Left lung (tissue), 10 donors: ENCODE data around the gene SLC47A2. TPM values are rescaled to one million over a fixed set of nuclear protein-coding genes. Genes with fewer than 3 reads are reported as not detected.
A peak's percentile ranks its signal among the peaks of the same experiment; 100 is the strongest.

Source experiments
- ATAC-seq: fragments of 200-7000 bp; cut with Tn5 transposase; one replicate; pipeline ENCODE4 v1.9.1; 2020; ENCODE audit warnings: moderate library complexity
- DNase-seq, 4 donors: peaks; one replicate each; pipeline ENCODE4 v3.0.0-alpha.2; 2013 to 2020
- H3K27ac ChIP-seq, 2 donors: fragments of 200-600 bp; sonication (generic) in 1 of 2; one replicate each; pipeline versions ENCODE4 v1.5.0 to v1.8.0; 2020 to 2021
- H3K27me3 ChIP-seq, 2 donors: fragments of 200-600 bp; sonication (generic) in 1 of 2; one replicate each; pipeline versions ENCODE4 v1.5.0 to v1.8.0; 2020 to 2021
- H3K36me3 ChIP-seq, 2 donors: fragments of 200-600 bp; sonication (generic) in 1 of 2; one replicate each; pipeline versions ENCODE4 v1.5.0 to v1.8.0; 2020 to 2021
- H3K4me1 ChIP-seq, 2 donors: fragments of 200-600 bp; one replicate each; pipeline ENCODE4 v1.8.0; 2021
- H3K4me3 ChIP-seq, 2 donors: fragments of 200-600 bp; sonication (generic) in 1 of 2; one replicate each; pipeline versions ENCODE4 v1.5.0 to v1.8.0; 2020 to 2021; ENCODE audit warnings: mild to moderate bottlenecking in 1 of 2
- H3K9me3 ChIP-seq, 2 donors: fragments of 200-600 bp; sonication (generic) in 1 of 2; one replicate each; pipeline versions ENCODE4 v1.5.0 to v1.8.0; 2020 to 2021
- intact Hi-C, 2 donors: fragments of 100-400 bp; cut with DNase I; formaldehyde crosslinking; loops; one replicate each; pipeline versions ENCODE4 v1.11.2 to v1.14.2; 2022
- polyA plus RNA-seq, 6 donors: library from polyadenylated mRNA; unstranded; fragments of 120-200 nt; gene quantifications; one replicate each; pipeline ENCODE4 v1.2.1, GENCODE V29; 2013; ENCODE audit not compliant: insufficient read length in 6 of 6
- total RNA-seq, 2 donors: library from RNA; stranded (reverse); fragmentation: NEBNext Ultra II Directional; extraction: Animal tissue kit (Norgen Biotek cat#: 25700); gene quantifications; one replicate each; pipeline ENCODE4 v1.2.1, GENCODE V29; 2021
- TF ChIP-seq, protein P1 (sequence below), 2 donors: fragments of 200-600 bp; sonication (generic) in 1 of 2; IDR thresholded peaks; one replicate each; pipeline versions ENCODE4 v1.5.0 to v1.8.0; 2021; ENCODE audit warnings: antibody characterized with exemption in 2 of 2
- donor health status: DM: no; HTN: yes; CAD: no.
- donor health status: DM: no; HTN: no; CAD: no.

Gene SLC47A2
- total and polyA plus RNA-seq, 8 donors = 0.20 to 0.60 (median 0.41) TPM; not detected in 2

DNA sequence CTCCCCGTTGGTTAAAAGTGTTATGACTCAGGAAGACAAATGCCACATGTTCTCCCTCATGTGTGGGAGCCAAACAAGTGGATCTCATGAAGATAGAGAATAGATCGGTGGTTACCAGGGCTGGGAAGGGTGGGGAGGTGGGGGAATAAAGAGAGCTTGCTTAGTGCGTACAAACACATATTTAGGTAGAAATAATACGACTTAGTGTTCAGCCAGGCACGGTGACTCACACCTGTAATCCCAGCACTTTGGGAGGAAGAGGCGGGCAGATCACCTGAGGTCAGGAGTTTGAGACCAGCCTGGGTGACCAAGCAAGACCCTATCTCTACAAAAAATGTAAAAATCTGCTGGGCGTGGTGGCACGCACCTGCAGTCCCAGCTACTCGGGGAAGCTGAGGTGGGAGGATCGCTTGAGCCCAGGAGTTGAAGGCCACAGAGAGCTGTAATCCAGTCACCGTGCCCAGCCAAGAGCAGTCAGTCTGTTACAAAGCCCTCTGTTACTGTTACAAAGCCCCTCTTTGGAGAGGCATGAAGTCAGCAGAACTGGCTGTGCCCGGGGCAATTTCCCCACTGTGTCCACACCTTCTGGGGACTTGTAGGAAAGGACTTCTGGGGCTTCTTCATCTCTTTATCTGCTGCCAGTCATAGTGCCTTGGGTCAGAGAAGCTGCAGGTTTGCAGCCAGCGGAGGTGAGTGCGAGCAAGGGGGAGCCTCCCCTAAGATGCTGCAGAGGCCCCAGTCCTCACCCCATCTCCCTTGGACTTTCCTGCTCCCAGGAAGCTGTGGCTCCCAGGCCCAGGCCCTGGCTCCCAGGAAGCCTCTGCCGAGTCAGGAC lies 36.0 kb upstream of the SLC47A2 start:
- Histone ChIP-seq H3K4me1 (peaks cover 0 to 18% of the 10 kb centered on the region in 2 donors), H3K27me3 (no peaks in the 10 kb centered on the region), H3K27ac (peak overlapping the region in 1 of 2 donors; percentile 57), H3K9me3 (no peaks in the 10 kb centered on the region), H3K36me3 (no peaks in the 10 kb centered on the region), H3K4me3 (no peak overlapping the region)
- DNase-seq (no peak), ATAC-seq (peak; percentile 1)
- intact Hi-C loops = no loop called here
- TF ChIP-seq, protein P1, sequence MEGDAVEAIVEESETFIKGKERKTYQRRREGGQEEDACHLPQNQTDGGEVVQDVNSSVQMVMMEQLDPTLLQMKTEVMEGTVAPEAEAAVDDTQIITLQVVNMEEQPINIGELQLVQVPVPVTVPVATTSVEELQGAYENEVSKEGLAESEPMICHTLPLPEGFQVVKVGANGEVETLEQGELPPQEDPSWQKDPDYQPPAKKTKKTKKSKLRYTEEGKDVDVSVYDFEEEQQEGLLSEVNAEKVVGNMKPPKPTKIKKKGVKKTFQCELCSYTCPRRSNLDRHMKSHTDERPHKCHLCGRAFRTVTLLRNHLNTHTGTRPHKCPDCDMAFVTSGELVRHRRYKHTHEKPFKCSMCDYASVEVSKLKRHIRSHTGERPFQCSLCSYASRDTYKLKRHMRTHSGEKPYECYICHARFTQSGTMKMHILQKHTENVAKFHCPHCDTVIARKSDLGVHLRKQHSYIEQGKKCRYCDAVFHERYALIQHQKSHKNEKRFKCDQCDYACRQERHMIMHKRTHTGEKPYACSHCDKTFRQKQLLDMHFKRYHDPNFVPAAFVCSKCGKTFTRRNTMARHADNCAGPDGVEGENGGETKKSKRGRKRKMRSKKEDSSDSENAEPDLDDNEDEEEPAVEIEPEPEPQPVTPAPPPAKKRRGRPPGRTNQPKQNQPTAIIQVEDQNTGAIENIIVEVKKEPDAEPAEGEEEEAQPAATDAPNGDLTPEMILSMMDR (IDR thresholded peaks at IDR 0.05) = no peak

DNA sequence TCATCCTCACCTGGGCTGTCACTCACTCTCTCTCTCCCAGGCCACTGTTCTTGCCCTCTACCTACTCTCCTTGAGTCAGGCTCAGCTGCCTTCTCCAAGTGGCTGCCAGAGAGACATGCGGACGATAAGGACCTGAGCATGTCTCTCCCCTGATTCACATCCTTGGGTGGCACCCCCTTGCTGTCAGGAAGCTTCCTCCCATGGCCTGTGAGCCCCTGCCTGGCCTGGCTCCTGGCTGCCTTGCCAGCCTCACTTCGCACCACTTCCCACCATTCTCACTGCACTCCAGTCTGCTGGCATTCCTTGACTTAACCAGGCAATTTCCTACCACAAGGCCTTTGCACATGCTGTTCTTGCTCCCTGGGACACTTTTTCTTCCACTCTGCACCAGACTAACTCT lies 34.5 kb upstream of the SLC47A2 start:
- H3K9me3 ChIP-seq = no peaks in the 10 kb centered on the region
- DNase-seq = no peak

DNA sequence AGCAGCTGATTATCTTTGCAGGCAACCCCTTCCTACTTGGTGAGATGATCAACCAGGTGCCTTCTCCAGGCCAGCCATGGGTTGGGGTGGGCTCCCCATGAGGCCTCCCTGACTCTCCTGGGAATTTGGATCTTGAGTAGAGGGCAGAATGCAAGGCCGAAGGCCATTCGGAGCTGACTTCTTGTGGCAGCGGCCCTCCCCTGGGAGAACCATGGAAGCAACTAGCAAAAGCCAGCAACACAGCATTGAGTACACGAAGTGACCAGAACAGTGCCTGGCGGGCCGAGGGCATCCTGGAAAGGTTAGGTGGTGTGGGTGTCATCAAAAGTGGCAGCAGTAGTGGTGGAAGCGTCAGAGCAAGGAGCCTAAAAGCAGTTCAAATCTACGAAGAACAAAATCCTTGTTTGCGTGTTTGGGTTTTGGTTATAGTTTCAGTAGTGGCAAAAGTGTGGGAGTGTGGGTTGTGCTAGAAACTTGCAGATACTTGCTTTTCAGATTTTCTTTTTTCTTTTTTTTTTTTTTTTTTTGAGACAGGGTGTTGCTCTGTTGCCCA lies 33.7 kb upstream of the SLC47A2 start:
- no peak overlapping the region for H3K27ac ChIP-seq
- no peaks in the 10 kb centered on the region for H3K36me3 ChIP-seq
- ATAC-seq (no peak), DNase-seq (peak in 1 of 4 donors; percentile 65)
- TF ChIP-seq, protein P1 (IDR thresholded peaks at IDR 0.05) = no peak
- intact Hi-C loops = no loop called here
- no peaks in the 10 kb centered on the region for H3K9me3 ChIP-seq
- H3K27me3 ChIP-seq = no peaks in the 10 kb centered on the region
- H3K4me3 ChIP-seq = no peak overlapping the region
- peaks cover 0 to 24% of the 10 kb centered on the region in 2 donors for H3K4me1 ChIP-seq

More for the DNA sequence above, 34.5 kb upstream of the SLC47A2 start:
- Histone ChIP-seq H3K36me3 (no peaks in the 10 kb centered on the region), H3K27ac (no peak overlapping the region), H3K4me3 (no peak overlapping the region), H3K4me1 (peaks cover 0 to 18% of the 10 kb centered on the region in 2 donors), H3K27me3 (no peaks in the 10 kb centered on the region)
- intact Hi-C loops = no loop called here
- TF ChIP-seq, protein P1 (IDR thresholded peaks at IDR 0.05) = no peak
- no peak for ATAC-seq

DNA sequence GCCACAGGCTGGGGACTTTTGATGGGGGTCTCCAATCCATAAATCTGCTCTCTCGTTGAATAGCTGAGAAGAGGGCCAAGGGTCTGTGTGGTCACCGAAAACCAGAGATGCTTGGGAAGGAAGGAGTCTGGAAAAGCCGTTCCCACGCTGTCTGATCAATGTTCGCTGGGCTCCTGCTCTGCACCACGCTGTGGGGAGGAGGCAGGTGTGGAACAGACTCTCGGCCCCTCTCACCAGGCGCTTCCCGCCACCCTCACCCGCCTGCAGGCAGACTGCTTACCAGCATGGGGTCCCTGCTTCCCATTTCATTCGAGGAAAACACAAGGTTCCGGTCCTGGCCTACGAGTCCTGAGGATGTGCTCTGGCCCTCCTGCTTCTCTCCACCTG lies 32.4 kb upstream of the SLC47A2 start:
- Histone ChIP-seq H3K9me3 (no peaks in the 10 kb centered on the region), H3K4me1 (peaks cover 0 to 33% of the 10 kb centered on the region in 2 donors), H3K4me3 (no peak overlapping the region), H3K27me3 (no peaks in the 10 kb centered on the region), H3K36me3 (no peaks in the 10 kb centered on the region), H3K27ac (no peak overlapping the region)
- DNase-seq = no peak
- TF ChIP-seq, protein P1 (IDR thresholded peaks at IDR 0.05) = no peak
- intact Hi-C loops = no loop called here
- no peak for ATAC-seq
